ENCODE measurements around the gene DPP7. TPM values are rescaled to one million over a fixed set of nuclear protein-coding genes. Genes with fewer than 3 reads are reported as not detected.

DPP7 gene
- total and polyA plus RNA-seq, 2 donors (not counting 1 experiment from before 2014, with no cell fraction given): 324 to 506 TPM

GRCh38 chr9:137127301-137128157 is 13.0 kb upstream of the DPP7 start:
- no peaks in the 10 kb centered on the region for H3K9me3 Mint-ChIP-seq (ENCODE audit: insufficient read depth)
- H3K27me3 Mint-ChIP-seq: no peaks in the 10 kb centered on the region
- Histone ChIP-seq H4K20me1 (ENCODE audit: control insufficient read depth, insufficient read depth, low read length, poor library complexity, severe bottlenecking) (no peaks in the 10 kb centered on the region), H3K27ac (ENCODE audit: low read length in 2 of 2) (peak overlapping the region; percentile 71 to 93), H3K4me1 (ENCODE audit: control insufficient read depth in 2 of 2, insufficient read depth in 2 of 2, low read length in 2 of 2) (peaks cover 45 to 49% of the 10 kb centered on the region in 2 donors), H3K9me3 (ENCODE audit: control extremely low read depth in 1 of 3, control insufficient read depth in 2 of 3, insufficient read depth in 1 of 3, low read length in 2 of 3) (peaks cover 0 to 8% (median 0%) of the 10 kb centered on the region in 3 donors), H3K36me3 (replicated peaks in 1 of 2; ENCODE audit: control extremely low read depth in 1 of 2, control insufficient read depth in 1 of 2, extremely low read depth in 1 of 2, insufficient read depth in 2 of 2, low read length in 1 of 2) (no peaks in the 10 kb centered on the region), H3K4me2 (replicated peaks; ENCODE audit: low read depth, low read length, poor library complexity, severe bottlenecking) (peak overlapping the region; percentile 94), H3K27me3 (replicated peaks in 1 of 4; ENCODE audit: control extremely low read depth in 1 of 4, control insufficient read depth in 3 of 4, insufficient read depth in 4 of 4, low read length in 3 of 4) (no peaks in the 10 kb centered on the region), H2AFZ (ENCODE audit: insufficient read depth, low read depth, low read length, poor library complexity, severe bottlenecking) (peak overlapping the region; percentile 41), H3K9ac (ENCODE audit: low read length) (peak overlapping the region; percentile 84), H3K79me2 (ENCODE audit: control insufficient read depth, insufficient read depth, low read length) (peaks cover 30% of the 10 kb centered on the region), H3K4me3 (ENCODE audit: control extremely low read depth in 1 of 5, extremely low read depth in 1 of 5, insufficient read depth in 1 of 5, low read depth in 2 of 5, low read length in 4 of 5) (peak overlapping the region in 4 of 5 experiments; percentile 43 to 69 (median 50))
- TF ChIP-seq EZH2 (IDR thresholded peaks at IDR 0.05; ENCODE audit: borderline replicate concordance, insufficient read depth, low read depth, low read length, poor library complexity, severe bottlenecking): no peak
- no peak for TF ChIP-seq CTCF (IDR thresholded peaks at IDR 0.05)
- H3K4me3 Mint-ChIP-seq: peak overlapping the region; percentile 89
- H3K4me1 Mint-ChIP-seq: peaks cover 42% of the 10 kb centered on the region
- WGBS (ENCODE audit: insufficient coverage): 14% methylated on average over 15 of the region's 24 CpGs
- CTCF ChIA-PET: interaction anchor here (0.9 to 2.3 kb wide), 8 partner anchors 9 to 109 kb away, joined by 3 to 8 read pairs (median 3); partner anchors contain the start of genes CYSRT1 and RNF224
- POLR2A ChIA-PET: interaction anchor here (0.5 to 0.9 kb wide), 7 partner anchors 19 to 456 kb away, joined by 3 to 19 read pairs (median 4); partner anchors contain the start of genes LCN10, PAXX and TOR4A
- intact Hi-C loops (cut with micrococcal nuclease): loop anchor here (2.0 to 5.0 kb wide), 3 partner anchors 40 to 73 kb away; partner anchors contain the start of genes ANAPC2, MAN1B1, SSNA1 and TPRN
- DNase-seq (peak; percentile 84), ATAC-seq (ENCODE audit: low read depth) (no peak)
- H3K27ac Mint-ChIP-seq: peak overlapping the region; percentile 95
